Stimulated activated naive B cell treated with anti-CD40 and anti-IgM and Interleukin-4, amounts not matched to agents 10 μg/mL and 1 μg/mL and 100 μg/mL, for 72 hours (primary cell): ENCODE results near the gene SOAT2.

Experiments used
- ATAC-seq, 2 donors: fragments of 150-1000 bp; cut with Tn5 transposase; replicated peaks; 2 replicates each; pipeline ENCODE4 v1.10.0; 2021; ENCODE audit warnings: moderate library complexity in 1 of 2
- DNase-seq: peaks from one replicate; pipeline ENCODE4 v3.0.0; 2021
- H3K27ac Mint-ChIP-seq: one replicate; pipeline ENCODE4 v1.8.0; 2022; ENCODE audit warnings: mild to moderate bottlenecking, mixed read lengths
- H3K27me3 Mint-ChIP-seq, 2 donors: one replicate each; pipeline ENCODE4 v1.8.0; 2022; ENCODE audit warnings: mixed read lengths in 2 of 2
- H3K36me3 Mint-ChIP-seq, 2 donors: one replicate each; pipeline ENCODE4 v1.8.0; 2022; ENCODE audit warnings: mixed read lengths in 2 of 2, mild to moderate bottlenecking in 1 of 2
- H3K4me1 Mint-ChIP-seq, 2 donors: one replicate each; pipeline ENCODE4 v1.8.0; 2022; ENCODE audit warnings: mixed read lengths in 2 of 2, mild to moderate bottlenecking in 1 of 2
- H3K4me3 Mint-ChIP-seq, 2 donors: one replicate each; pipeline ENCODE4 v1.8.0; 2022; ENCODE audit warnings: mild to moderate bottlenecking in 2 of 2, mixed read lengths in 2 of 2, moderate library complexity in 1 of 2
- H3K9me3 Mint-ChIP-seq, 2 donors: one replicate each; pipeline ENCODE4 v1.8.0; 2022; ENCODE audit warnings: mixed read lengths in 2 of 2, mild to moderate bottlenecking in 1 of 2

The SOAT2 gene

GRCh38 chr12:53120685-53121525 lies 17.6 kb downstream of the SOAT2 start:
- Mint-ChIP-seq H3K27me3 (no peaks in the 10 kb centered on the region), H3K27ac (no peak overlapping the region), H3K36me3 (no peaks in the 10 kb centered on the region), H3K4me3 (no peak overlapping the region), H3K9me3 (no peaks in the 10 kb centered on the region), H3K4me1 (no peaks in the 10 kb centered on the region)
- DNase-seq (no peak), ATAC-seq (no peak)

DNA sequence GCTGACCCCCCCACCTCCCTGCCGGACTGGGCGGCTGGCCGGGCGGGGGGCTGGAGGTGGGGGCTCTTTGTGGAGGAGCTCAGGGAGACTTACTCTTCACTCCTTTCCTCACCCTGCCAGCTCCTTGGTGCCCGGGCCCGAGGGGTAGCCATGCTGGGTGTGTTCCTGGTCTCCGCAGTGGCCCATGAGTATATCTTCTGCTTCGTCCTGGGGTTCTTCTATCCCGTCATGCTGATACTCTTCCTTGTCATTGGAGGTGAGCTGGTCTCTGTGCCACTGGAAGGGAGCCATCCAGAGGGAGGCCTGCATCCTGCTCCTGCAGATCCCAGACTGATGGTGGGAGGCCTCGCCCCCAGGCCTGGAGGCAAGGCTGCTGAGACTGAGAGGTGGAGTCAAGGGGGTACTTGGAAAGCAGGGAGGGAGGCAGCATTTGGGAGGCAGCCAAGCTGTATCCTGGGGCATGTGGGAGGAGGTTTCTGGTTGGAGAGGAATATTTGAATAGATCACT lies 19.7 kb downstream of the SOAT2 start:
- no peaks in the 10 kb centered on the region for H3K9me3 Mint-ChIP-seq
- no peak for DNase-seq
- no peak overlapping the region for H3K27ac Mint-ChIP-seq
- no peak overlapping the region for H3K4me3 Mint-ChIP-seq
- ATAC-seq: no peak
- H3K27me3 Mint-ChIP-seq: peaks cover 9 to 11% of the 10 kb centered on the region in 2 donors
- no peaks in the 10 kb centered on the region for H3K36me3 Mint-ChIP-seq
- H3K4me1 Mint-ChIP-seq: no peaks in the 10 kb centered on the region

GRCh38 chr12:53123578-53124351 lies 20.5 kb downstream of the SOAT2 start:
- no peaks in the 10 kb centered on the region for H3K9me3 Mint-ChIP-seq

DNA sequence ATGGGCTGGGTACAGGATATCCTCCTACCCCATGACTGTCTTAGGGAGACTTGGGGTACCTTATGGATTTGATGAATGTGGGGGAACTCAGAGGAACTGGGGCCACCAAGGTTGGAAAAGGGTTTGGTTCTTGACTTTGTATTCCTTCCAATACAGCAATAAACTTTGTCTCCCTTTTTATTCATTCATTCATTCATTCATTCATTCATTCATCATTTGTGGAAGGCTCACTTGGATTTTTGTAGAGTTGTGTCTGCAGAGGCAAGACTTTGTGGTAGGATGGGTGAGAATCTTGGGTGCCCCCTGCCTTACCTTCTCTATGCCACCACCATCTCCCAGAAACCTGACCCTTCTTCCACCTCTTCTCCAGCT lies 21.1 kb downstream of the SOAT2 start:
- peaks cover 9 to 15% of the 10 kb centered on the region in 2 donors for H3K27me3 Mint-ChIP-seq
- ATAC-seq (no peak), DNase-seq (no peak)
- no peak overlapping the region for H3K27ac Mint-ChIP-seq
- H3K9me3 Mint-ChIP-seq: no peaks in the 10 kb centered on the region
- H3K36me3 Mint-ChIP-seq: no peaks in the 10 kb centered on the region
- H3K4me3 Mint-ChIP-seq: no peak overlapping the region
- H3K4me1 Mint-ChIP-seq: peaks cover 0 to 2% of the 10 kb centered on the region in 2 donors

More at GRCh38 chr12:53123578-53124351, 20.5 kb downstream of the SOAT2 start:
- Mint-ChIP-seq H3K4me3 (no peak overlapping the region), H3K4me1 (no peaks in the 10 kb centered on the region), H3K36me3 (no peaks in the 10 kb centered on the region), H3K27me3 (peaks cover 9 to 11% of the 10 kb centered on the region in 2 donors), H3K27ac (no peak overlapping the region)
- ATAC-seq (no peak), DNase-seq (no peak)

DNA sequence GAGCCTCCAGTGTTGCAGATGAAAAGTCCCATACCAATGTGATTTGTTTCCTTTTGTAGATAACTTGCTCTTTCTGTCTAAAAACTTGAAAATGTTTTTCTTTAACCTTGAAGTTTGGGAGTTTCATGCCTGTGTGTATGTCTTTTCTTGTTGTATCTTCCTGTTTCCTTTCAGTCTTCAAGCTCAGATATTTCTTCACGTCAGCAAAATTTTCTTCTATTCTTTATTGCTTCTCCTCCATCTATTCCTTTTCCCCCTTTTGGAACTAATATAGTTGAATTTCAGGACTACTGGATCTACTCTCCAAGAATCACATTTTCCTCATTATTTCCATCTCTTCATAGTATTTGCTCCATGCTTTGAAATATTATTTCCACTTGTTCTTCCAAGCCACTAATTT lies 23.9 kb downstream of the SOAT2 start:
- Mint-ChIP-seq H3K4me1 (peaks cover 0 to 2% of the 10 kb centered on the region in 2 donors), H3K27me3 (peaks cover 14 to 20% of the 10 kb centered on the region in 2 donors), H3K9me3 (no peaks in the 10 kb centered on the region), H3K36me3 (no peaks in the 10 kb centered on the region), H3K27ac (no peak overlapping the region), H3K4me3 (no peak overlapping the region)
- ATAC-seq (no peak), DNase-seq (no peak)

- Mint-ChIP-seq H3K4me1 (peaks cover 0 to 2% of the 10 kb centered on the region in 2 donors), H3K36me3 (no peaks in the 10 kb centered on the region), H3K9me3 (no peaks in the 10 kb centered on the region), H3K4me3 (no peak overlapping the region), H3K27ac (no peak overlapping the region), H3K27me3 (peaks cover 14 to 20% of the 10 kb centered on the region in 2 donors)
- DNase-seq (no peak), ATAC-seq (no peak)
Observed at GRCh38 chr12:53128780-53129569, 25.7 kb downstream of the SOAT2 start.

- Mint-ChIP-seq H3K4me1 (peaks cover 0 to 2% of the 10 kb centered on the region in 2 donors), H3K4me3 (no peak overlapping the region), H3K27ac (no peak overlapping the region), H3K36me3 (no peaks in the 10 kb centered on the region), H3K27me3 (peaks cover 14 to 20% of the 10 kb centered on the region in 2 donors), H3K9me3 (peaks cover 0 to 1% of the 10 kb centered on the region in 2 donors)
- DNase-seq (no peak), ATAC-seq (no peak)
Observed at GRCh38 chr12:53131844-53132243, 28.6 kb downstream of the SOAT2 start.

DNA sequence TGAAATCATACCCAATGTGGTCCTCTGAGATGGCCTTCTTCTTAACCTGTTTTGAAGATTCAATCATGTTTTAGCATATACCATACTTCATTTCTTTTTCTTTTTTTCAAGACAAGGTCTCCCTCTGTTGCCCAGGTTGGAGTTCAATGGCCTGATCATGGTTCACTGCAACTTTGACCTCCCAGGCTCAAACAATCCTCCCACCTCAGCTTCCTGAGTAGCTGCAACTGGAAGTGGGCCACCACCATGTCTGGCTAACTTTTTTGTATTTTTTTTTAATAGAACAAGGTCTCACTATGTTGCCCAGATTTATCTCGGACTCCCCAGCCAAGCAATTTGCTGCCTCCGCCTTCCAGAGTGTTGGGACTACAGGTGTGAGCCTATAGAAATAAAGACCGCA lies 30.4 kb downstream of the SOAT2 start:
- Mint-ChIP-seq H3K36me3 (no peaks in the 10 kb centered on the region), H3K4me3 (no peak overlapping the region), H3K9me3 (peaks cover 6 to 8% of the 10 kb centered on the region in 2 donors), H3K27ac (no peak overlapping the region), H3K4me1 (peaks cover 0 to 2% of the 10 kb centered on the region in 2 donors), H3K27me3 (peaks cover 13 to 18% of the 10 kb centered on the region in 2 donors)
- DNase-seq: no peak
- ATAC-seq: no peak

DNA sequence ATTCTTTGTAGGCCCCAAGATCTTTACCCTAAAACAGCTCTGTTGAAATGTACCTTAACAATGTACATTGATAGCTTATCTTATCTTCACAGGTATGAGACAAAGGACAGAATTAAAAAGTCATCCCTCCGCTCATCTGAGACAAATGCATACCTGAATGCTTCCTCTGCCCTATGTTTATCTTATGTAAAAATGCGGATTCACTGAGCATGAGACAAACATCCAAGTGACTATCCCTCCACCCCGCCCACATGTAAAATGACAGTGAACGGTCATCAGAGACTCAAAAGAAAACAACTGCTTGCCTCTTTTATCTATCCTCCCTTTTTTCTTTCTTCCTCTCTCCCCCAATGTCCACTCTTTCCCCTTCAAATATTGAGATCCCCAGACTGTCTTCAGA lies 40.1 kb downstream of the SOAT2 start:
- Mint-ChIP-seq H3K4me3 (no peak overlapping the region), H3K27ac (no peak overlapping the region)

GRCh38 chr12:53145383-53146260 lies 42.3 kb downstream of the SOAT2 start:
- no peak for DNase-seq
- H3K9me3 Mint-ChIP-seq: no peaks in the 10 kb centered on the region
- H3K27me3 Mint-ChIP-seq: no peaks in the 10 kb centered on the region
- no peak for ATAC-seq
- no peak overlapping the region for H3K27ac Mint-ChIP-seq
- H3K4me3 Mint-ChIP-seq: no peak overlapping the region
- H3K36me3 Mint-ChIP-seq: no peaks in the 10 kb centered on the region
- H3K4me1 Mint-ChIP-seq: no peaks in the 10 kb centered on the region

More for the DNA sequence above, 40.1 kb downstream of the SOAT2 start:
- no peaks in the 10 kb centered on the region for H3K36me3 Mint-ChIP-seq
- H3K4me1 Mint-ChIP-seq: no peaks in the 10 kb centered on the region
- DNase-seq (no peak), ATAC-seq (no peak)
- peaks cover 0 to 4% of the 10 kb centered on the region in 2 donors for H3K9me3 Mint-ChIP-seq
- H3K27me3 Mint-ChIP-seq: peaks cover 0 to 10% of the 10 kb centered on the region in 2 donors

- H3K27me3 Mint-ChIP-seq: no peaks in the 10 kb centered on the region
- no peaks in the 10 kb centered on the region for H3K36me3 Mint-ChIP-seq
- no peaks in the 10 kb centered on the region for H3K9me3 Mint-ChIP-seq
- no peak overlapping the region for H3K27ac Mint-ChIP-seq
- H3K4me3 Mint-ChIP-seq: no peak overlapping the region
- H3K4me1 Mint-ChIP-seq: no peaks in the 10 kb centered on the region
- ATAC-seq: no peak
- DNase-seq: no peak
Observed at GRCh38 chr12:53147181-53147580, 43.9 kb downstream of the SOAT2 start.

- H3K4me3 Mint-ChIP-seq: no peak overlapping the region
- no peak overlapping the region for H3K27ac Mint-ChIP-seq
- H3K27me3 Mint-ChIP-seq: no peaks in the 10 kb centered on the region
- H3K36me3 Mint-ChIP-seq: no peaks in the 10 kb centered on the region
- H3K4me1 Mint-ChIP-seq: no peaks in the 10 kb centered on the region
- H3K9me3 Mint-ChIP-seq: no peaks in the 10 kb centered on the region
- ATAC-seq (no peak), DNase-seq (no peak)
Observed at GRCh38 chr12:53147653-53148052, 44.4 kb downstream of the SOAT2 start.

DNA sequence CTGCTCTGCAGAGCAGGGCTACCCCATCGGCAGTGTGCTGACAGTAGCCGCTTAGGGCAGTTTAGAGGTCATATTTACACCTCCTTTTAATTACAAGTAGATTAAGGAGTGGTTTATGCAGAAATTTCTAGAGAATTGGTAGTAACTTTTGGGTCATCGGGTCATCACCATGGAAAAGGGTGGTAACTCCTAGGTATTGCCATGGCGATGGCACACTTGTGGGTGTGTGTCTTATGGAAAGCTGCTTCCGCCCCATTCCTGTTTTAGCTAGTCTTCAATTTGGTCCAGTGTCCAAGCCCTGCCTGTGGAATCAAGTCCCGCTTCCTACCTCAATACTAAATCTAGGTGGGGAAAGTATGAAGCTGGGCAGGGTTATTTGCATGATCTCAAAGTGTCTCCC lies 47.8 kb downstream of the SOAT2 start:
- no peak overlapping the region for H3K27ac Mint-ChIP-seq
- no peaks in the 10 kb centered on the region for H3K9me3 Mint-ChIP-seq
- H3K27me3 Mint-ChIP-seq: no peaks in the 10 kb centered on the region
- H3K4me3 Mint-ChIP-seq: no peak overlapping the region
- no peaks in the 10 kb centered on the region for H3K4me1 Mint-ChIP-seq
- ATAC-seq (no peak), DNase-seq (no peak)
- no peaks in the 10 kb centered on the region for H3K36me3 Mint-ChIP-seq
